Measurements from ENCODE around the gene SORCS1.

The SORCS1 gene

GRCh38 chr10:107104026-107104652 lies 60.4 kb downstream of the SORCS1 start:
- DNase-seq (ENCODE audit: low read depth in 2 of 2), result no peak

- DNase-seq (ENCODE audit: low read depth in 2 of 2), result no peak
Observed at GRCh38 chr10:107103174-107104025, 61.1 kb downstream of the SORCS1 start.

GRCh38 chr10:107098326-107098725 lies 66.2 kb downstream of the SORCS1 start:
- DNase-seq (ENCODE audit: low read depth in 2 of 2), result no peak

GRCh38 chr10:107094824-107095522 lies 69.5 kb downstream of the SORCS1 start:
- DNase-seq (ENCODE audit: low read depth in 2 of 2), result no peak

- DNase-seq (ENCODE audit: low read depth in 2 of 2), result no peak
Observed at GRCh38 chr10:107092321-107092720, 72.2 kb downstream of the SORCS1 start.

- DNase-seq (ENCODE audit: low read depth in 2 of 2), result no peak
Observed at GRCh38 chr10:107091126-107091525, 73.4 kb downstream of the SORCS1 start.

- DNase-seq (ENCODE audit: low read depth in 2 of 2), result no peak
Observed at GRCh38 chr10:107085665-107086525, 78.6 kb downstream of the SORCS1 start.

- no peak for DNase-seq (ENCODE audit: low read depth in 2 of 2)
Observed at GRCh38 chr10:107083388-107084009, 81.0 kb downstream of the SORCS1 start.

GRCh38 chr10:107081644-107082043 lies 82.9 kb downstream of the SORCS1 start:
- DNase-seq (ENCODE audit: low read depth in 2 of 2), result no peak

- no peak for DNase-seq (ENCODE audit: low read depth in 2 of 2)
Observed at GRCh38 chr10:107075117-107075516, 89.4 kb downstream of the SORCS1 start.

GRCh38 chr10:107072786-107073185 lies 91.7 kb downstream of the SORCS1 start:
- DNase-seq (ENCODE audit: low read depth in 2 of 2), result no peak

GRCh38 chr10:107072028-107072427 lies 92.5 kb downstream of the SORCS1 start:
- DNase-seq (ENCODE audit: low read depth in 2 of 2), result no peak

- no peak for DNase-seq (ENCODE audit: low read depth in 2 of 2)
Observed at GRCh38 chr10:107071301-107071700, 93.2 kb downstream of the SORCS1 start.

- no peak for DNase-seq (ENCODE audit: low read depth in 2 of 2)
Observed at GRCh38 chr10:107067843-107068242, 96.7 kb downstream of the SORCS1 start.

GRCh38 chr10:107064075-107064474 lies 100.4 kb downstream of the SORCS1 start:
- DNase-seq (ENCODE audit: low read depth in 2 of 2), result no peak

- no peak for DNase-seq (ENCODE audit: low read depth in 2 of 2)
Observed at GRCh38 chr10:107059872-107060271, 104.6 kb downstream of the SORCS1 start.

- DNase-seq (ENCODE audit: low read depth in 2 of 2), result no peak
Observed at GRCh38 chr10:107059068-107059804, 105.3 kb downstream of the SORCS1 start.

GRCh38 chr10:107058331-107058730 lies 106.2 kb downstream of the SORCS1 start:
- DNase-seq (ENCODE audit: low read depth in 2 of 2), result no peak

- no peak for DNase-seq (ENCODE audit: low read depth in 2 of 2)
Observed at GRCh38 chr10:107056182-107056581, 108.3 kb downstream of the SORCS1 start.

- no peak for DNase-seq (ENCODE audit: low read depth in 2 of 2)
Observed at GRCh38 chr10:107054469-107055156, 109.9 kb downstream of the SORCS1 start.
